ENCODE data around the gene KCNT2.

KCNT2 gene

DNA sequence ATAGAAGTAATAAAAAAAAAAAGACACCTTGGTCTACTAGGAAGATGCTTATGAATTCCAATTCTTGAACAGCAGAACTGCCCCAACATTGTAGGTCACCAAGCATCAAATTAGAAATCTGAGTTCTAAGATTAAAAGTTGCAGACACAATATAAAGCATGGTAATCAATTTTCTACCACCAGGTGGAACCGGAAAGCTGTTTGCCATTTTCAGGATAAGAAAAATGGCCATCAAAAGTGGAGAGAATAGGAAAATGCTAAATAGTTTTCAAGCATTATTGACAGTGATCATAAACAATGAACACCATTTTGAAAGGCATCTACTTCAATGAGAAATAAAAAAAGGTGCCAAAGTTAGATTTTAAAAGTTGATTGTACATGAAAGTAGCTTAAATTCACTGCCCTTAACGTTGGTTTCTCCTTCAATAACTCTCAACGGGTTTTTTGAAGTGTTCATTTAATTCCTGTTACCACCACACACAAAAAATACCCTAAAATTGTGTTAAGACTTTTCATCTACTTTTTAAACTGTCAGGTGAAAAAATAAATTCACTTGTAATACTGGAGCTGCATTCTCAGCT lies 252.9 kb downstream of the KCNT2 start:
- Histone ChIP-seq H3K56ac (ENCODE audit: low read length) (no peak overlapping the region), H2BK15ac (replicated peaks; ENCODE audit: low read depth) (no peak overlapping the region), H3K36me3 (ENCODE audit: control insufficient read depth, insufficient read depth, low read length) (no peaks in the 10 kb centered on the region), H2BK120ac (ENCODE audit: low read depth, low read length) (no peak overlapping the region), H3K79me1 (ENCODE audit: low read length) (no peaks in the 10 kb centered on the region), H3K4me3 (ENCODE audit: low read length) (no peak overlapping the region), H3K4ac (ENCODE audit: low read depth, low read length) (no peak overlapping the region), H3K9ac (ENCODE audit: low read length) (no peak overlapping the region), H4K5ac (ENCODE audit: low read length) (no peak overlapping the region), H3K79me2 (ENCODE audit: control insufficient read depth, insufficient read depth, low read length) (no peaks in the 10 kb centered on the region), H3K27ac (ENCODE audit: low read depth, low read length) (no peak overlapping the region), H3K23ac (ENCODE audit: low read length) (no peak overlapping the region), H3K18ac (ENCODE audit: low read length) (no peak overlapping the region), H3K4me2 (ENCODE audit: low read length) (no peak overlapping the region), H2BK5ac (ENCODE audit: low read length) (no peak overlapping the region), H2AK5ac (ENCODE audit: low read length) (no peak overlapping the region), H3K27me3 (ENCODE audit: insufficient read depth, low read length, poor library complexity) (no peaks in the 10 kb centered on the region), H4K8ac (ENCODE audit: low read depth, low read length) (no peak overlapping the region), H3K4me1 (ENCODE audit: control insufficient read depth, low read depth, low read length) (no peaks in the 10 kb centered on the region)
- peak; percentile 11 for DNase-seq
- WGBS (ENCODE audit: extremely low coverage, insufficient coverage, low lambda C conversion rate) = no CpG with 5 or more reads among the region's 3 CpGs

DNA sequence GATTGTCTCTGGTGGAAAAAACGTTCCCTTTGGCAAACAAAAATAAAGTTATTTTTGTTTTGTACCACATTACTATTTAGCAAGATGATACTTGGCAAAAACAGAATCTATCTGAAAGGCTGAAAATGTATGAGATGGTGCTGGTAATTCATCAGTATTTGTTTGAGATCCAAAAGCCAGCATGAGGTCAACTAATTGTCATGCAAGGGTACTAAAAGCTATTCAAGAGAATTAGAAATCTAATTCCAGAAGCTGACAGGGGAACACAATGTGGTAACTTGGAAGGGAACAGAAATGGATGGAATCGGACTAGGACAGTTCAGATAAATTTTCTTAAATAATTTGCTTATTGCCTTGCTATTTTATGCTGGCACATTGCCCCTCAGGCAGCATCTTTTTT lies 263.8 kb downstream of the KCNT2 start:
- Histone ChIP-seq H2BK120ac (ENCODE audit: low read depth, low read length) (no peak overlapping the region), H3K36me3 (ENCODE audit: control insufficient read depth, insufficient read depth, low read length) (no peaks in the 10 kb centered on the region), H3K56ac (ENCODE audit: low read length) (no peak overlapping the region), H2BK5ac (ENCODE audit: low read length) (no peak overlapping the region), H2BK15ac (replicated peaks; ENCODE audit: low read depth) (no peak overlapping the region), H4K8ac (ENCODE audit: low read depth, low read length) (no peak overlapping the region), H3K27me3 (ENCODE audit: insufficient read depth, low read length, poor library complexity) (no peaks in the 10 kb centered on the region), H4K5ac (ENCODE audit: low read length) (no peak overlapping the region), H3K4me2 (ENCODE audit: low read length) (no peak overlapping the region), H3K79me1 (ENCODE audit: low read length) (no peaks in the 10 kb centered on the region), H3K4me3 (ENCODE audit: low read length) (no peak overlapping the region), H3K4me1 (ENCODE audit: control insufficient read depth, low read depth, low read length) (no peaks in the 10 kb centered on the region), H3K4ac (ENCODE audit: low read depth, low read length) (no peak overlapping the region), H3K23ac (ENCODE audit: low read length) (no peak overlapping the region), H3K79me2 (ENCODE audit: control insufficient read depth, insufficient read depth, low read length) (no peaks in the 10 kb centered on the region), H2AK5ac (ENCODE audit: low read length) (no peak overlapping the region), H3K27ac (ENCODE audit: low read depth, low read length) (no peak overlapping the region), H3K18ac (ENCODE audit: low read length) (no peak overlapping the region), H3K9ac (ENCODE audit: low read length) (no peak overlapping the region)
- no peak for DNase-seq
- no CpG with 5 or more reads among the region's 2 CpGs for WGBS (ENCODE audit: extremely low coverage, insufficient coverage, low lambda C conversion rate)

DNA sequence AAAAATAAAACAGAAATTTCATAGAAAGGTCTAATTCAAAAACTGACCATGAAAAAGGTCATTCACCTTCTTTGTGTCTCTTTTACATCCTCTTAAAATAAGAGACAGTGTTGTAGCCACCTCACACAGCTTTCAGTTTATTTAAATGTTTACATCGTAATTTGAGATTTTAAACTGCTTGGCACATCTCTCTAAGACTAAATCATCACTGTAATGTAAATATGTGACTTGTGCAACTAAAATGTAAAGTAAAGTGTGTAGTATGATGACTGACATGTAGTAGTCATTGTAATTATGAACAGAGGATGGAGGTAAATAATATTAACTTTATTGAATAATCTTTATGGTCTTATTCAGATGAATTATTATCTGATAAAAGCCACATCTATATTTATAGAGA lies 283.9 kb downstream of the KCNT2 start:
- no CpG with 5 or more reads among the region's 1 CpG for WGBS (ENCODE audit: extremely low coverage, insufficient coverage, low lambda C conversion rate)
- Histone ChIP-seq H3K79me1 (ENCODE audit: low read length) (no peaks in the 10 kb centered on the region), H4K8ac (ENCODE audit: low read depth, low read length) (no peak overlapping the region), H3K4me2 (ENCODE audit: low read length) (no peak overlapping the region), H3K27ac (ENCODE audit: low read depth, low read length) (no peak overlapping the region), H3K4ac (ENCODE audit: low read depth, low read length) (no peak overlapping the region), H3K9ac (ENCODE audit: low read length) (no peak overlapping the region), H2BK120ac (ENCODE audit: low read depth, low read length) (no peak overlapping the region), H3K27me3 (ENCODE audit: insufficient read depth, low read length, poor library complexity) (no peaks in the 10 kb centered on the region), H3K23ac (ENCODE audit: low read length) (no peak overlapping the region), H3K18ac (ENCODE audit: low read length) (no peak overlapping the region), H3K4me1 (ENCODE audit: control insufficient read depth, low read depth, low read length) (no peaks in the 10 kb centered on the region), H2BK15ac (replicated peaks; ENCODE audit: low read depth) (no peak overlapping the region), H3K36me3 (ENCODE audit: control insufficient read depth, insufficient read depth, low read length) (no peaks in the 10 kb centered on the region), H4K5ac (ENCODE audit: low read length) (no peak overlapping the region), H2BK5ac (ENCODE audit: low read length) (no peak overlapping the region), H3K56ac (ENCODE audit: low read length) (no peak overlapping the region), H3K4me3 (ENCODE audit: low read length) (no peak overlapping the region), H3K79me2 (ENCODE audit: control insufficient read depth, insufficient read depth, low read length) (no peaks in the 10 kb centered on the region), H2AK5ac (ENCODE audit: low read length) (no peak overlapping the region)
- DNase-seq = no peak

DNA sequence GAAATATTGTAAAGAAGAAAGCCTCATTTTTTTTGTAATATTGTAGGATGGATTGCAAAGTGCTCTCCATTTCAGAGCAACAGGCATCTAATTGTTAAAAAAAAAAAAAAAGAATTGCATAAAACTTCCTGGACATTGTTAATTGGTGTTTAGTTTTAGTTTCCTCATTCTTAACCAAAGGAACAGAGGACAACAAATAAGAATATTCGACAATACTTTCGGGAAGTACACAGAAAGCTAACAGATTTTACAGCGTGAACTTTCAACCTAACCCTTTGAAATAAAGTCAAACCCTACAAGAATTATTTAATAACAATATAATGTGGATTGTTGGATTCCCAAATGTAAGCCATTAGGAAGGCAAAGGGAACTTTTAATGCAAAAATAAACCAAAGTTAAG lies 284.4 kb downstream of the KCNT2 start:
- Histone ChIP-seq H2BK5ac (ENCODE audit: low read length) (no peak overlapping the region), H2BK15ac (replicated peaks; ENCODE audit: low read depth) (no peak overlapping the region), H3K9ac (ENCODE audit: low read length) (no peak overlapping the region), H3K27ac (ENCODE audit: low read depth, low read length) (no peak overlapping the region), H3K4ac (ENCODE audit: low read depth, low read length) (no peak overlapping the region), H4K5ac (ENCODE audit: low read length) (no peak overlapping the region), H3K36me3 (ENCODE audit: control insufficient read depth, insufficient read depth, low read length) (no peaks in the 10 kb centered on the region), H3K79me2 (ENCODE audit: control insufficient read depth, insufficient read depth, low read length) (no peaks in the 10 kb centered on the region), H3K4me1 (ENCODE audit: control insufficient read depth, low read depth, low read length) (no peaks in the 10 kb centered on the region), H4K8ac (ENCODE audit: low read depth, low read length) (no peak overlapping the region), H3K18ac (ENCODE audit: low read length) (no peak overlapping the region), H3K4me2 (ENCODE audit: low read length) (no peak overlapping the region), H2AK5ac (ENCODE audit: low read length) (no peak overlapping the region), H2BK120ac (ENCODE audit: low read depth, low read length) (no peak overlapping the region), H3K56ac (ENCODE audit: low read length) (no peak overlapping the region), H3K27me3 (ENCODE audit: insufficient read depth, low read length, poor library complexity) (no peaks in the 10 kb centered on the region), H3K23ac (ENCODE audit: low read length) (no peak overlapping the region), H3K4me3 (ENCODE audit: low read length) (no peak overlapping the region), H3K79me1 (ENCODE audit: low read length) (no peaks in the 10 kb centered on the region)
- WGBS (ENCODE audit: extremely low coverage, insufficient coverage, low lambda C conversion rate) = no CpG with 5 or more reads among the region's 3 CpGs
- DNase-seq = no peak

DNA sequence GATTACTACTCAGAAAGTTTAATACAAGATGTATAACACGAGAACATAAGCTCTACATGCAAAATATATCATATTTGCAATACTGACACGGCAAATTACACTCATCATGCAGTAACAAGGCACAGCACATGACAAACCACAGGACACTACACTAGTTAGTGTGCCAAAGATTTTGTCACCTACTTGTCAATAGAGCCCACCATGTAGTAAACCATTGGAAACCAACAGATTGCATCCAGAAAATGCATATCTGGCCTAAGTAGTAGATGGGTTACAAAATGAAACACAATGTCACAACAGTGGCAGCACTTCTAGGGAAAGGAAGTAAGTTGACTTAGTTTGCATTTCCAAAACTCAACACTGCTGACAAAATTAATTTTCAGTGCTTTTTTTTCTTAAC lies 288.9 kb downstream of the KCNT2 start:
- Histone ChIP-seq H3K4me3 (ENCODE audit: low read length) (no peak overlapping the region), H2AK5ac (ENCODE audit: low read length) (no peak overlapping the region), H4K8ac (ENCODE audit: low read depth, low read length) (no peak overlapping the region), H3K4me1 (ENCODE audit: control insufficient read depth, low read depth, low read length) (no peaks in the 10 kb centered on the region), H2BK120ac (ENCODE audit: low read depth, low read length) (no peak overlapping the region), H3K27ac (ENCODE audit: low read depth, low read length) (no peak overlapping the region), H3K4ac (ENCODE audit: low read depth, low read length) (no peak overlapping the region), H3K36me3 (ENCODE audit: control insufficient read depth, insufficient read depth, low read length) (no peaks in the 10 kb centered on the region), H3K18ac (ENCODE audit: low read length) (no peak overlapping the region), H2BK5ac (ENCODE audit: low read length) (no peak overlapping the region), H4K5ac (ENCODE audit: low read length) (no peak overlapping the region), H3K79me1 (ENCODE audit: low read length) (no peaks in the 10 kb centered on the region), H3K56ac (ENCODE audit: low read length) (no peak overlapping the region), H3K9ac (ENCODE audit: low read length) (no peak overlapping the region), H3K79me2 (ENCODE audit: control insufficient read depth, insufficient read depth, low read length) (no peaks in the 10 kb centered on the region), H2BK15ac (replicated peaks; ENCODE audit: low read depth) (no peak overlapping the region), H3K23ac (ENCODE audit: low read length) (no peak overlapping the region), H3K4me2 (ENCODE audit: low read length) (no peak overlapping the region), H3K27me3 (ENCODE audit: insufficient read depth, low read length, poor library complexity) (no peaks in the 10 kb centered on the region)
- whole genome bisulfite sequencing (ENCODE audit: extremely low coverage, insufficient coverage, low lambda C conversion rate) = no CpG with 5 or more reads among the region's 2 CpGs
- no peak for DNase-seq

All from mesendoderm (in vitro differentiated cells).